ENCODE results near the gene TJP1. TPM values are rescaled to one million over a fixed set of nuclear protein-coding genes. Genes with fewer than 3 reads are reported as not detected.

TJP1 gene
- total RNA-seq, 1 experiment from 2014 or later: 137 TPM

- BruUV-seq (replicated peaks): no TSS peak
- H3K4me1 Mint-ChIP-seq (ENCODE audit: insufficient read depth, unreplicated experiment): no peaks in the 10 kb centered on the region
- ChIA-PET POLR2A (interaction anchor here (1.1 to 1.4 kb wide), 2 partner anchors 13 to 56 kb away, joined by 3 to 5 read pairs; no protein-coding TSS in a partner anchor), CTCF (no interaction called here)
- no peak overlapping the region for H3K4me3 Mint-ChIP-seq (ENCODE audit: unreplicated experiment)
- H3K9me3 Mint-ChIP-seq (ENCODE audit: unreplicated experiment): no peaks in the 10 kb centered on the region
- no peak for DNase-seq (ENCODE audit: unreplicated experiment)
- intact Hi-C loops (cut with micrococcal nuclease): no loop called here
- TF ChIP-seq CTCF (IDR thresholded peaks at IDR 0.05; ENCODE audit: unreplicated experiment): no peak
- no peaks in the 10 kb centered on the region for H3K27me3 Mint-ChIP-seq (ENCODE audit: insufficient read depth, unreplicated experiment)
- no peak overlapping the region for H3K27ac Mint-ChIP-seq (ENCODE audit: low read depth, unreplicated experiment)
- peaks cover 87% of the 10 kb centered on the region for H3K36me3 Mint-ChIP-seq (ENCODE audit: insufficient read depth, unreplicated experiment)
Observed at GRCh38 chr15:29727871-29728270, 94.4 kb downstream of the TJP1 start.

- no TSS peak for BruUV-seq (replicated peaks)
- H3K36me3 Mint-ChIP-seq (ENCODE audit: insufficient read depth, unreplicated experiment): peaks cover 87% of the 10 kb centered on the region
- intact Hi-C loops (cut with micrococcal nuclease): no loop called here
- H3K27me3 Mint-ChIP-seq (ENCODE audit: insufficient read depth, unreplicated experiment): no peaks in the 10 kb centered on the region
- H3K9me3 Mint-ChIP-seq (ENCODE audit: unreplicated experiment): no peaks in the 10 kb centered on the region
- CTCF ChIA-PET: interaction anchor here (0.7 kb wide), 1 partner anchor 18 kb away, joined by 3 read pairs; no protein-coding TSS in a partner anchor
- no peak for DNase-seq (ENCODE audit: unreplicated experiment)
- H3K4me1 Mint-ChIP-seq (ENCODE audit: insufficient read depth, unreplicated experiment): no peaks in the 10 kb centered on the region
- POLR2A ChIA-PET: interaction anchor here (1.1 to 1.8 kb wide), 2 partner anchors 12 to 16 kb away, joined by 5 to 6 read pairs; no protein-coding TSS in a partner anchor
- no peak overlapping the region for H3K4me3 Mint-ChIP-seq (ENCODE audit: unreplicated experiment)
- H3K27ac Mint-ChIP-seq (ENCODE audit: low read depth, unreplicated experiment): peak overlapping the region; percentile 61
- TF ChIP-seq CTCF (IDR thresholded peaks at IDR 0.05; ENCODE audit: unreplicated experiment): no peak
Observed at GRCh38 chr15:29726553-29726952, 95.7 kb downstream of the TJP1 start.

- no TSS peak for BruUV-seq (replicated peaks)
- Mint-ChIP-seq H3K4me3 (ENCODE audit: unreplicated experiment) (no peak overlapping the region), H3K4me1 (ENCODE audit: insufficient read depth, unreplicated experiment) (no peaks in the 10 kb centered on the region), H3K27ac (ENCODE audit: low read depth, unreplicated experiment) (no peak overlapping the region), H3K27me3 (ENCODE audit: insufficient read depth, unreplicated experiment) (no peaks in the 10 kb centered on the region), H3K9me3 (ENCODE audit: unreplicated experiment) (no peaks in the 10 kb centered on the region), H3K36me3 (ENCODE audit: insufficient read depth, unreplicated experiment) (peaks cover 87% of the 10 kb centered on the region)
- intact Hi-C loops (cut with micrococcal nuclease): no loop called here
- DNase-seq (ENCODE audit: unreplicated experiment): no peak
- POLR2A ChIA-PET: interaction anchor here (0.6 to 1.5 kb wide), 4 partner anchors 9 to 47 kb away, joined by 3 to 4 read pairs (median 3); no protein-coding TSS in a partner anchor
- TF ChIP-seq CTCF (IDR thresholded peaks at IDR 0.05; ENCODE audit: unreplicated experiment): no peak
- CTCF ChIA-PET: interaction anchor here (0.7 to 1.1 kb wide), 4 partner anchors 9 to 319 kb away, joined by 3 to 4 read pairs (median 3); no protein-coding TSS in a partner anchor
Observed at GRCh38 chr15:29724026-29724425, 98.2 kb downstream of the TJP1 start.

- POLR2A ChIA-PET: interaction anchor here (1.3 kb wide), 1 partner anchor 11 kb away, joined by 4 read pairs; no protein-coding TSS in a partner anchor
Observed at GRCh38 chr15:29713784-29714183, 108.5 kb downstream of the TJP1 start.

More at GRCh38 chr15:29713784-29714183, 108.5 kb downstream of the TJP1 start:
- peaks cover 96% of the 10 kb centered on the region for H3K36me3 Mint-ChIP-seq (ENCODE audit: insufficient read depth, unreplicated experiment)
- intact Hi-C loops (cut with micrococcal nuclease): no loop called here
- H3K27me3 Mint-ChIP-seq (ENCODE audit: insufficient read depth, unreplicated experiment): no peaks in the 10 kb centered on the region
- H3K27ac Mint-ChIP-seq (ENCODE audit: low read depth, unreplicated experiment): no peak overlapping the region
- H3K9me3 Mint-ChIP-seq (ENCODE audit: unreplicated experiment): no peaks in the 10 kb centered on the region
- no peak for DNase-seq (ENCODE audit: unreplicated experiment)
- H3K4me3 Mint-ChIP-seq (ENCODE audit: unreplicated experiment): no peak overlapping the region
- CTCF ChIA-PET: interaction anchor here (0.7 to 2.2 kb wide), 3 partner anchors 12 to 362 kb away, joined by 3 to 8 read pairs (median 4); no protein-coding TSS in a partner anchor
- no peak for TF ChIP-seq CTCF (IDR thresholded peaks at IDR 0.05; ENCODE audit: unreplicated experiment)
- no TSS peak for BruUV-seq (replicated peaks)
- H3K4me1 Mint-ChIP-seq (ENCODE audit: insufficient read depth, unreplicated experiment): no peaks in the 10 kb centered on the region
